22Rv1 (cell line): ENCODE measurements around the gene GAL3ST1.

ENCODE experiments used
- CTCF ChIP-seq: fragments of 450-650 bp; IDR thresholded peaks from 2 replicates; pipeline ENCODE4 v1.5.1; 2017; ENCODE audit warnings: mild to moderate bottlenecking
- ZFX ChIP-seq: fragments of 450-650 bp; IDR thresholded peaks from 2 replicates; pipeline ENCODE4 v1.6.1; 2017; ENCODE audit warnings: antibody characterized with exemption, borderline replicate concordance

DNA sequence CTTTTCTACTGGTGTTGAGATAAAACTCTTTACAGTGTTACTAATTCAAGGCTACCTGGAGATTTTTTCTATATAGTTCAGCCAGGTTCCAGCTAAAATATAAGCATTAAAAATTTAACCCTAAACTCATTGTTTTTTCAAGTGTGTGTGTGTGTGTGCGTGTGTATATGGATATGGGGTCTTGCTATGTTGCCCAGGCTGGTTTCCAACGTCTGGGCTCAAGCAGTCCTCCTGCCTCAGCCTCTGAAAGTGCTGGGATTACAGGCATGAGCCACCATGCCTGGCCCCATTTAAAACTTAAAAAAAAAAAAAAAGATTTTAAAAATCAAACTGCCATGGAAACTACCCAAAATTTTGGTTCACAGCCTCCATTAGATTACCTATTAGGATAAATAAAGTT lies 21.7 kb upstream of the GAL3ST1 start:
- TF ChIP-seq CTCF = no peak
- TF ChIP-seq ZFX = no peak
